ENCODE results near the gene C11orf68. TPM values are rescaled to one million over a fixed set of nuclear protein-coding genes. Genes with fewer than 3 reads are reported as not detected.

The C11orf68 gene
- total and polyA plus RNA-seq, 9 of the 15 experiments (the other 6 are each of a cell fraction or from before 2014, with no cell fraction given): 3.6 to 35.9 (median 12.8) TPM

GRCh38 chr11:65896034-65896999, 22.5 kb downstream of the C11orf68 start (continued):
- TF ChIP-seq E2F8 (IDR thresholded peaks at IDR 0.05; ENCODE audit: low read depth, partially characterized antibody): no peak
- TF ChIP-seq ZNF699 (CRISPR knock-in tag; IDR thresholded peaks at IDR 0.05; ENCODE audit: insufficient replicate concordance): no peak
- TF ChIP-seq ARNT (IDR thresholded peaks at IDR 0.05): no peak
- no peak for TF ChIP-seq HDAC8 (tag; IDR thresholded peaks at IDR 0.05)
- peak; percentile 57 for TF ChIP-seq SUPT5H (IDR thresholded peaks at IDR 0.05)
- TF ChIP-seq THRB (CRISPR knock-in tag; conservative IDR thresholded peaks at IDR 0.05): peak; percentile 87
- TF ChIP-seq ZBED1 (IDR thresholded peaks at IDR 0.05): no peak
- no peak for TF ChIP-seq ZNF431 (CRISPR knock-in tag; IDR thresholded peaks at IDR 0.05)
- no peak for TF ChIP-seq ASH1L (IDR thresholded peaks at IDR 0.05; ENCODE audit: borderline replicate concordance, low read depth, partially characterized antibody)
- 0 out of 2 replicates have a peak, but pooled peaks have one; percentile 35 for TF ChIP-seq HMGXB4 (CRISPR knock-in tag; IDR thresholded peaks at IDR 0.05)
